GM23338 (cell line): ENCODE results near the gene ZNRF1. TPM values are rescaled to one million over a fixed set of nuclear protein-coding genes. Genes with fewer than 3 reads are reported as not detected.
A peak's percentile ranks its signal among the peaks of the same experiment; 100 is the strongest.

Experiments used
- ATAC-seq: fragments of 200-7000 bp; cut with Tn5 transposase; 3 replicates; pipeline ENCODE4 v1.9.1; 2020
- DNase-seq: peaks from one replicate; pipeline ENCODE4 v3.0.0-alpha.2; 2015; ENCODE audit warnings: low spot score
- H2AFZ ChIP-seq: fragments of 200-600 bp; sonication (generic); 2 replicates; pipeline ENCODE4 v1.8.0; 2016; ENCODE audit warnings: antibody characterized with exemption, mild to moderate bottlenecking, moderate library complexity
- H3F3A ChIP-seq: fragments of 200-600 bp; sonication (generic); replicated peaks from 2 replicates; pipeline ENCODE4 v1.8.0; 2017; ENCODE audit warnings: antibody characterized with exemption, mixed run types, low read depth
- H3K27ac ChIP-seq: fragments of 200-600 bp; sonication (generic); 2 replicates; pipeline ENCODE4 v1.6.1; 2016; ENCODE audit warnings: low read depth
- H3K27me3 ChIP-seq: fragments of 200-600 bp; sonication (generic); 2 replicates; pipeline ENCODE4 v1.8.0; 2016; ENCODE audit warnings: mild to moderate bottlenecking, mixed run types, moderate library complexity; ENCODE audit not compliant: insufficient read depth
- H3K36me3 ChIP-seq: fragments of 200-600 bp; sonication (generic); 2 replicates; pipeline ENCODE4 v1.8.0; 2016; ENCODE audit warnings: mild to moderate bottlenecking; ENCODE audit not compliant: insufficient read depth
- H3K4me1 ChIP-seq: fragments of 200-600 bp; sonication (generic); 2 replicates; pipeline ENCODE4 v1.8.0; 2016; ENCODE audit warnings: mild to moderate bottlenecking, moderate library complexity; ENCODE audit not compliant: insufficient read depth
- H3K4me2 ChIP-seq: fragments of 200-600 bp; sonication (generic); 2 replicates; pipeline ENCODE4 v1.7.1; 2017; ENCODE audit warnings: mixed run types
- H3K4me3 ChIP-seq: fragments of 200-600 bp; sonication (generic); 2 replicates; pipeline ENCODE4 v1.6.1; 2016; ENCODE audit warnings: mixed run types
- H3K79me2 ChIP-seq: fragments of 200-600 bp; sonication (generic); replicated peaks from 2 replicates; pipeline ENCODE4 v1.8.0; 2017; ENCODE audit warnings: mild to moderate bottlenecking; ENCODE audit not compliant: insufficient read depth
- H3K9me2 ChIP-seq: fragments of 200-600 bp; sonication (generic); 2 replicates; pipeline ENCODE4 v1.8.0; 2017; ENCODE audit not compliant: insufficient read depth
- H4K20me1 ChIP-seq: fragments of 200-600 bp; sonication (generic); replicated peaks from 2 replicates; pipeline ENCODE4 v1.8.0; 2017; ENCODE audit warnings: mild to moderate bottlenecking; ENCODE audit not compliant: insufficient read depth
- H3K27ac Mint-ChIP-seq: 2 replicates; pipeline ENCODE4 v1.8.0; 2020; ENCODE audit warnings: inconsistent platforms, mild to moderate bottlenecking, moderate library complexity, mixed read lengths
- H3K27me3 Mint-ChIP-seq: 3 replicates; pipeline ENCODE4 v1.8.0; 2022; ENCODE audit warnings: low read depth, mild to moderate bottlenecking, moderate library complexity, mixed read lengths, inconsistent platforms; ENCODE audit not compliant: insufficient read depth, poor library complexity
- H3K36me3 Mint-ChIP-seq: 3 replicates; pipeline ENCODE4 v1.8.0; 2021; ENCODE audit warnings: low read depth, mild to moderate bottlenecking, inconsistent platforms, moderate library complexity, mixed read lengths
- H3K4me1 Mint-ChIP-seq: 3 replicates; pipeline ENCODE4 v1.8.0; 2020; ENCODE audit warnings: mild to moderate bottlenecking, inconsistent platforms, mixed read lengths
- H3K4me3 Mint-ChIP-seq: 3 replicates; pipeline ENCODE4 v1.8.0; 2021; ENCODE audit warnings: moderate library complexity, mild to moderate bottlenecking, inconsistent platforms, mixed read lengths
- H3K9me3 Mint-ChIP-seq: 3 replicates; pipeline ENCODE4 v1.8.0; 2020; ENCODE audit warnings: moderate library complexity, mild to moderate bottlenecking, inconsistent platforms, mixed read lengths
- CTCF ChIP-seq, 2 experiments: fragments of 200-600 bp in 1 of 2; sonication (generic) in 1 of 2; conservative IDR thresholded peaks; 2 replicates each; pipeline versions ENCODE4 v1.5.1 to v1.6.1; 2016 to 2017; ENCODE audit warnings: antibody characterized with exemption in 2 of 2, low read depth in 2 of 2, mild to moderate bottlenecking in 2 of 2, moderate library complexity in 1 of 2
- ETS1 ChIP-seq: IDR thresholded peaks from 2 replicates; pipeline ENCODE4 v1.6.1; 2016; ENCODE audit warnings: antibody characterized with exemption
- EZH2 ChIP-seq: fragments of 200-600 bp; sonication (generic); IDR thresholded peaks from one replicate; pipeline ENCODE4 v1.8.0; 2017; ENCODE audit warnings: antibody characterized with exemption, mild to moderate bottlenecking, low read depth; ENCODE audit not compliant: unreplicated experiment
- EZH2phosphoT487 ChIP-seq: fragments of 200-600 bp; sonication (generic); IDR thresholded peaks from one replicate; pipeline ENCODE4 v1.8.1; 2018; ENCODE audit warnings: antibody characterized with exemption; ENCODE audit not compliant: unreplicated experiment
- NANOG ChIP-seq: IDR thresholded peaks from 2 replicates; pipeline ENCODE4 v1.6.1; 2016; ENCODE audit warnings: antibody characterized with exemption, borderline replicate concordance
- POLR2AphosphoS5 ChIP-seq: IDR thresholded peaks from 2 replicates; pipeline ENCODE4 v1.6.1; 2016; ENCODE audit warnings: antibody characterized with exemption, low read depth
- REST ChIP-seq: IDR thresholded peaks from one replicate; pipeline ENCODE4 v1.6.1; 2018; ENCODE audit warnings: antibody characterized with exemption; ENCODE audit not compliant: unreplicated experiment
- STAT1 ChIP-seq: IDR thresholded peaks from one replicate; pipeline ENCODE4 v1.6.1; 2016; ENCODE audit warnings: antibody characterized with exemption; ENCODE audit not compliant: unreplicated experiment
- ZNF114 ChIP-seq: fragments of 250-450 bp; sonication (Bioruptor Pico); IDR thresholded peaks from 2 replicates; pipeline ENCODE4 v1.5.0; 2020; ENCODE audit warnings: mild to moderate bottlenecking, moderate library complexity
- ZNF331 ChIP-seq: fragments of 250-450 bp; sonication (Bioruptor Pico); IDR thresholded peaks from 2 replicates; pipeline ENCODE4 v1.5.0; 2020; ENCODE audit warnings: low read depth, mild to moderate bottlenecking, moderate library complexity
- polyA plus RNA-seq: library from polyadenylated mRNA; unstranded; fragments of >200 nt; fragmentation: Nextera tagmentation; extraction: Ambion mirVana; gene quantifications from 2 replicates; pipeline ENCODE4 v1.2.1, GENCODE V29; 2016
- total RNA-seq: library from RNA; depleted of rRNA; stranded (reverse); fragments of >200 nt; shearing (Covaris generic); gene quantifications from 2 replicates; pipeline ENCODE4 v1.2.3, GENCODE V29; 2014

ZNRF1 gene
- total and polyA plus RNA-seq, 2 experiments from 2014 or later: 22.4 to 42.1 TPM

GRCh38 chr16:75087375-75087979 lies 88.7 kb downstream of the ZNRF1 start:
- Histone ChIP-seq H3K27ac (peak overlapping the region; percentile 45; the same call in 1 of the 2 replicates), H4K20me1 (peaks cover 12% of the 10 kb centered on the region), H3K36me3 (0 out of 2 replicates have a peak, but pooled peaks cover 2% of the 10 kb centered on the region), H3K9me2 (no peaks in the 10 kb centered on the region), H2AFZ (no peak overlapping the region), H3K4me3 (no peak overlapping the region), H3K4me2 (no peak overlapping the region), H3K27me3 (no peaks in the 10 kb centered on the region), H3K79me2 (peaks cover 97% of the 10 kb centered on the region), H3F3A (0 out of 2 replicates have a peak, but pooled peaks cover 8% of the 10 kb centered on the region), H3K4me1 (peaks cover 21% of the 10 kb centered on the region)
- no peaks in the 10 kb centered on the region for H3K9me3 Mint-ChIP-seq
- DNase-seq (no peak), ATAC-seq (peak; percentile 80)
- H3K27ac Mint-ChIP-seq: no peak overlapping the region
- H3K36me3 Mint-ChIP-seq: peaks cover 2% of the 10 kb centered on the region; the same call in 1 of the 3 replicates
- H3K4me3 Mint-ChIP-seq: no peak overlapping the region
- peaks cover 7% of the 10 kb centered on the region for H3K27me3 Mint-ChIP-seq
- peaks cover 34% of the 10 kb centered on the region for H3K4me1 Mint-ChIP-seq
- TF ChIP-seq CTCF (conservative IDR thresholded peaks at IDR 0.05; ENCODE audit: low read depth in 2 of 2) (0 out of 4 replicates have a peak, but pooled peaks of 1 of the 2 experiments have one; percentile 11), EZH2 (no peak), REST (no peak), ZNF114 (CRISPR knock-in tag) (no peak), STAT1 (no peak), NANOG (no peak)

GRCh38 chr16:75088216-75088615 lies 89.4 kb downstream of the ZNRF1 start:
- Histone ChIP-seq H3K4me1 (peaks cover 23% of the 10 kb centered on the region), H3F3A (0 out of 2 replicates have a peak, but pooled peaks cover 8% of the 10 kb centered on the region), H3K27ac (no peak overlapping the region), H3K79me2 (peaks cover 90% of the 10 kb centered on the region), H3K27me3 (no peaks in the 10 kb centered on the region), H3K4me2 (no peak overlapping the region), H3K4me3 (no peak overlapping the region), H2AFZ (no peak overlapping the region), H4K20me1 (peaks cover 12% of the 10 kb centered on the region), H3K36me3 (0 out of 2 replicates have a peak, but pooled peaks cover 2% of the 10 kb centered on the region), H3K9me2 (no peaks in the 10 kb centered on the region)
- H3K36me3 Mint-ChIP-seq: peaks cover 2% of the 10 kb centered on the region; the same call in 1 of the 3 replicates
- H3K27ac Mint-ChIP-seq: no peak overlapping the region
- no peak for DNase-seq
- no peaks in the 10 kb centered on the region for H3K9me3 Mint-ChIP-seq
- no peak overlapping the region for H3K4me3 Mint-ChIP-seq
- H3K4me1 Mint-ChIP-seq: peaks cover 35% of the 10 kb centered on the region
- H3K27me3 Mint-ChIP-seq: peaks cover 13% of the 10 kb centered on the region
- no peak for ATAC-seq
- TF ChIP-seq ZNF114 (CRISPR knock-in tag) (no peak), EZH2phosphoT487 (no peak), REST (no peak), POLR2AphosphoS5 (no peak), EZH2 (no peak), ZNF331 (CRISPR knock-in tag) (no peak), ETS1 (no peak), STAT1 (no peak), CTCF (conservative IDR thresholded peaks at IDR 0.05; ENCODE audit: low read depth in 2 of 2) (no peak)
